ENCODE results near the gene KIF3B. TPM values are rescaled to one million over a fixed set of nuclear protein-coding genes. Genes with fewer than 3 reads are reported as not detected.
A peak's percentile ranks its signal among the peaks of the same experiment; 100 is the strongest.

The KIF3B gene
- total and polyA plus RNA-seq, 11 donors = 3.2 to 25.4 (median 11.4) TPM

DNA sequence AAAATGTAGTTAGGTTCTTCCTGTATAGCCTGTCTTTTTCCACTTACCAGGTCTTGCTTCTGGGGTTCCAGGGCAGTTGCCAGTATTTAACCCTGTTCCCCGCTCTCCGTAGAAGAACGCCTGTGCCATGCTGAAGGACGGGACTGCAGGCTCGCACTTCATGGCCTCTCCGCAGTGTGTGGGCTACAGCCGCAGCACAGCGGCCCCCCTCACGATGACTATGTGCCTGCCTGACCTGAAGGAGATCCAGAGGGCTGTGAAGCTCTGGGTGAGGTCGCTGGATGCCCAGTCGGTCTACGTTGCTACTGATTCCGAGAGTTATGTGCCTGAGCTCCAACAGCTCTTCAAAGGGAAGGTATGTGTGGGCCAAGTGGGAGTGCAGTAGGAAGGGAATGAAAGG, 46.7 kb upstream of the KIF3B start:
- H3K4me1 ChIP-seq = peaks cover 0 to 50% (median 9%) of the 10 kb centered on the region in 12 donors
- intact Hi-C loops (cut with DNase I) = no loop called here
- no peak overlapping the region for H3K4me3 ChIP-seq
- TF ChIP-seq, protein P1, sequence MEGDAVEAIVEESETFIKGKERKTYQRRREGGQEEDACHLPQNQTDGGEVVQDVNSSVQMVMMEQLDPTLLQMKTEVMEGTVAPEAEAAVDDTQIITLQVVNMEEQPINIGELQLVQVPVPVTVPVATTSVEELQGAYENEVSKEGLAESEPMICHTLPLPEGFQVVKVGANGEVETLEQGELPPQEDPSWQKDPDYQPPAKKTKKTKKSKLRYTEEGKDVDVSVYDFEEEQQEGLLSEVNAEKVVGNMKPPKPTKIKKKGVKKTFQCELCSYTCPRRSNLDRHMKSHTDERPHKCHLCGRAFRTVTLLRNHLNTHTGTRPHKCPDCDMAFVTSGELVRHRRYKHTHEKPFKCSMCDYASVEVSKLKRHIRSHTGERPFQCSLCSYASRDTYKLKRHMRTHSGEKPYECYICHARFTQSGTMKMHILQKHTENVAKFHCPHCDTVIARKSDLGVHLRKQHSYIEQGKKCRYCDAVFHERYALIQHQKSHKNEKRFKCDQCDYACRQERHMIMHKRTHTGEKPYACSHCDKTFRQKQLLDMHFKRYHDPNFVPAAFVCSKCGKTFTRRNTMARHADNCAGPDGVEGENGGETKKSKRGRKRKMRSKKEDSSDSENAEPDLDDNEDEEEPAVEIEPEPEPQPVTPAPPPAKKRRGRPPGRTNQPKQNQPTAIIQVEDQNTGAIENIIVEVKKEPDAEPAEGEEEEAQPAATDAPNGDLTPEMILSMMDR (IDR thresholded peaks at IDR 0.05) = no peak
- TF ChIP-seq POLR2A (IDR thresholded peaks at IDR 0.05) = no peak
- WGBS, 4 donors = 95 to 96% (median 96%) methylated on average over 13 of the region's 13 CpGs
- H3K9me3 ChIP-seq = no peaks in the 10 kb centered on the region
- DNase-seq (no peak), ATAC-seq (no peak)
- H3K27me3 ChIP-seq = no peaks in the 10 kb centered on the region
- H3K36me3 ChIP-seq = peaks cover 0 to 92% (median 71%) of the 10 kb centered on the region in 9 donors
- no peak overlapping the region for H3K27ac ChIP-seq

DNA sequence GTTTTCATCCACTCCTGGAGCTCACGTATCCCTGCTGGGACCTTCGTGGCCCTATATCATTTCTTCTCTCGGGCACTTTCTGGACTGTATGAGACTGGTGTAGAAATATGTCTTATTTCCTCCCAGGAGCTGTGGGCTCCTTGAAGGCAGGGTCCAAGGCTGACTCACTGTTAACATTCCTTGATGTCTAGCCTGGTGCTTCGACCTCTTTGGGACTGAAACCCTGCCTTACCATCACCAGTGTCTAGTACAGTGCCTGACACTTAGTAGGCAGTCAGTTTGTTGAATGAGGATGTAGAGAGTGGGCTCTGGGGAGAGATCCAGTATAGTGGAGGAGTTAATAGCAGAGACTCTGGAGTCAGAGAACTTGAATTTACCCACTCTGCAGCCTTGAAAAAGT, 46.2 kb upstream of the KIF3B start:
- peaks cover 0 to 50% (median 9%) of the 10 kb centered on the region in 12 donors for H3K4me1 ChIP-seq
- peak overlapping the region in 1 of 12 donors; percentile 67 for H3K27ac ChIP-seq
- ATAC-seq (no peak), DNase-seq (no peak)
- intact Hi-C loops (cut with DNase I) = no loop called here
- TF ChIP-seq, protein P1 (IDR thresholded peaks at IDR 0.05) = no peak
- no peak for TF ChIP-seq POLR2A (IDR thresholded peaks at IDR 0.05)
- no peaks in the 10 kb centered on the region for H3K27me3 ChIP-seq
- peaks cover 0 to 95% (median 76%) of the 10 kb centered on the region in 9 donors for H3K36me3 ChIP-seq
- 93 to 98% (median 97%) methylated on average over 4 of the region's 4 CpGs for WGBS, 4 donors
- H3K9me3 ChIP-seq = no peaks in the 10 kb centered on the region
- no peak overlapping the region for H3K4me3 ChIP-seq

DNA sequence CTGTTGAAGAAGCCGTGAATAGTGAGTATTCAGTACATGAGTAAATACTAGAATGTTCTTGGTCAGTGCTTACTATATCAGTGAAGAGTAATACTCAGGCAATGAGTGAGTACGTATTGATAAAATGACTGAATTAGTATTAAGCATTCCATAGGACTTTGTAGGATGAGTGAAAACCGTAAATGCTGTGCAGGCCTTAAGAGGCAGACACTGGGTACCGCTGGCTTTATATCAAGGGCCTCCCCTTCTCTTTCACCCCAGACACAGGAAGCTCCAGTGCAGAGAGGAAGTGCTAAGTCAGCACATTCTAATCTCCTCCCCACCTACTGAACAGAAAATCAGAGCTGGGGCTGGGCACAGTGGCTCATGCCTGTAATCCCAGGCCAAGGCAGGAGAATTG, 45.6 kb upstream of the KIF3B start:
- Histone ChIP-seq H3K36me3 (peaks cover 0 to 93% (median 76%) of the 10 kb centered on the region in 9 donors), H3K27ac (peak overlapping the region in 1 of 12 donors; percentile 67), H3K9me3 (no peaks in the 10 kb centered on the region), H3K27me3 (no peaks in the 10 kb centered on the region), H3K4me3 (no peak overlapping the region), H3K4me1 (peaks cover 0 to 46% (median 9%) of the 10 kb centered on the region in 12 donors)
- ATAC-seq (peak in 1 of 4 donors; percentile 44), DNase-seq (no peak)
- intact Hi-C loops (cut with DNase I) = no loop called here
- TF ChIP-seq, protein P1 (IDR thresholded peaks at IDR 0.05) = no peak
- 68 to 83% (median 77%) methylated on average over 4 of the region's 4 CpGs for WGBS, 4 donors

DNA sequence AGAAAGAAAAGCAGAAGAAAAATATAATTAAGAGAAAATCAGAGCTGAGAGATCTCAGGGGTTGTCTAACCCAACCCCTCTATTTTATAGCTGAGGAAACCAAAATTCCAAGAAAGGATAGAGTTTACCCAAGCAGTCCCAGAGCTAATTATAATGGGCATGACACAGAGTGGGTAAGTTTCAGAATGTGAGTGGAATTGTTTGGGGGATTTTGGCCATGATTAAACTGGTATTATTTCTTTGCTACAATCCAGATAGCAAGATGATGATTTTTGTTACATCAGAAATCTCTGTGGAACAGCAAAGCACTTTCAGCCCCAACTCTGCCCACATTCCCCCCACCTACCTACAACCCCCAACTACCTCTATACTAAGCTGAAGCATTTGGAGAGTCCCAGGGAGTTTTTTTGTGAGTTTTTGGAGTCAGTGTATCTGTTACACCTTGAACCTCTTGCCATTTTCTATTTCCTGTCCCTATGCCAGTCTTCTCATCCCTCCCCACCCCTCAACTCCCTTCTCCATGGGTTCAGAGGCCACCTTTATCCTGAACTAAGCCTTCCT, 45.0 kb upstream of the KIF3B start:
- DNase-seq (no peak), ATAC-seq (no peak)
- no peak overlapping the region for H3K4me3 ChIP-seq
- intact Hi-C loops (cut with DNase I) = no loop called here
- H3K4me1 ChIP-seq = peaks cover 0 to 40% (median 5%) of the 10 kb centered on the region in 12 donors
- no peaks in the 10 kb centered on the region for H3K27me3 ChIP-seq
- no peaks in the 10 kb centered on the region for H3K9me3 ChIP-seq
- H3K27ac ChIP-seq = peak overlapping the region in 1 of 12 donors; percentile 67
- H3K36me3 ChIP-seq = peaks cover 0 to 91% (median 76%) of the 10 kb centered on the region in 9 donors
- TF ChIP-seq POLR2A (IDR thresholded peaks at IDR 0.05) = no peak
- TF ChIP-seq, protein P1 (IDR thresholded peaks at IDR 0.05) = no peak

All from heart left ventricle (tissue), 16 donors.